Right atrium auricular region (tissue), 2 donors: ENCODE results near the gene PNPLA6. TPM values are rescaled to one million over a fixed set of nuclear protein-coding genes. Genes with fewer than 3 reads are reported as not detected.
A peak's percentile ranks its signal among the peaks of the same experiment; 100 is the strongest.

Experiments
- DNase-seq: peaks from one replicate; pipeline ENCODE4 v3.0.0-alpha.2; 2019; ENCODE audit warnings: low spot score
- H3K27ac ChIP-seq, 2 donors: fragments of 200-600 bp; sonication (generic); 1 replicate in 1 of 2; 2 replicates in 1 of 2; pipeline ENCODE4 v1.5.1; 2016 to 2019
- H3K27me3 ChIP-seq, 2 donors: fragments of 200-600 bp; sonication (generic); one replicate each; pipeline versions ENCODE4 v1.5.1 to v1.6.0; 2017 to 2019
- H3K36me3 ChIP-seq: fragments of 200-600 bp; sonication (generic); one replicate; pipeline ENCODE4 v1.5.1; 2016
- H3K4me1 ChIP-seq, 2 donors: fragments of 200-600 bp; sonication (generic); one replicate each; pipeline versions ENCODE4 v1.5.1 to v1.6.0; 2017 to 2019
- H3K4me3 ChIP-seq, 2 donors: fragments of 200-600 bp; sonication (generic); 1 replicate in 1 of 2; 2 replicates in 1 of 2; pipeline ENCODE4 v1.5.1; 2017 to 2019; ENCODE audit warnings: mild to moderate bottlenecking in 1 of 2, moderate library complexity in 1 of 2
- H3K9me3 ChIP-seq, 2 donors: fragments of 200-600 bp; sonication (generic); one replicate each; pipeline ENCODE4 v1.5.1; 2019
- total RNA-seq, 2 donors: library from RNA; depleted of rRNA; stranded (reverse); fragments of >200 nt; gene quantifications; one replicate each; pipeline ENCODE4 v1.1.0, GENCODE V29; 2016
- TF ChIP-seq, protein P1 (sequence below), 2 donors: fragments of 200-600 bp; sonication (generic); IDR thresholded peaks; one replicate each; pipeline ENCODE4 v1.5.1; 2019; ENCODE audit warnings: antibody characterized with exemption in 2 of 2

The PNPLA6 gene
- total RNA-seq, 2 donors from 2014 or later, result 45.3 to 70.6 TPM

DNA sequence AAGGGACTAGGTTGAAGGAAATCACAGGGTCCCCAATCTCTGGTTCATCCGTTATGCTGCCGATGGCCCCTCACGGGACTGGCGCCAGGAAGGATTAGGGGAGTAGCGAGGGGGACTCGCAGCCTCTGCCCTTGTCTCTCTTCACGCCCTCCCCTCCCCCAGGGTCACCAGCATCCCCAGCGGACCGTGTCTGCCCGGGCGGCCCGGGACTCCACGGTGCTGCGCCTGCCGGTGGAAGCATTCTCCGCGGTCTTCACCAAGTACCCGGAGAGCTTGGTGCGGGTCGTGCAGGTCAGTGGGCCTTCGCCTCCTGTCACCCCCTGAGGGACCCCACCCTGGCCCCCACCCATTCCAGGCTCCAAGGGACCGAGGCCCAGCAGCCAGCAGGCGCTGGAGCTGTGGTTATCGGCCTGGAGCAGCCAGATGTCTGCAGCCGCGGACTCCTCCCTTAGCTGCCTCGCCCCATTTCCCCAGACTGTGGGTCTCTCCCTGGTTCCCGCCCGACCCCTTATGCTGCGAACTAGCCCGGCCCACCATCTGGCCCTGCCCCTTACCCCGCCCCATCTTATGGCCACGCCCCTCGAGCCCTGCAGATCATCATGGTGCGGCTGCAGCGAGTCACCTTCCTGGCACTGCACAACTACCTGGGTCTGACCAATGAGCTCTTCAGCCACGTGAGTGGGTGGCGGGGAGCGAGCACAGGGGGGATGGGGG, 5.4 kb downstream of the PNPLA6 start:
- H3K27ac ChIP-seq, result no peak overlapping the region
- TF ChIP-seq, protein P1, sequence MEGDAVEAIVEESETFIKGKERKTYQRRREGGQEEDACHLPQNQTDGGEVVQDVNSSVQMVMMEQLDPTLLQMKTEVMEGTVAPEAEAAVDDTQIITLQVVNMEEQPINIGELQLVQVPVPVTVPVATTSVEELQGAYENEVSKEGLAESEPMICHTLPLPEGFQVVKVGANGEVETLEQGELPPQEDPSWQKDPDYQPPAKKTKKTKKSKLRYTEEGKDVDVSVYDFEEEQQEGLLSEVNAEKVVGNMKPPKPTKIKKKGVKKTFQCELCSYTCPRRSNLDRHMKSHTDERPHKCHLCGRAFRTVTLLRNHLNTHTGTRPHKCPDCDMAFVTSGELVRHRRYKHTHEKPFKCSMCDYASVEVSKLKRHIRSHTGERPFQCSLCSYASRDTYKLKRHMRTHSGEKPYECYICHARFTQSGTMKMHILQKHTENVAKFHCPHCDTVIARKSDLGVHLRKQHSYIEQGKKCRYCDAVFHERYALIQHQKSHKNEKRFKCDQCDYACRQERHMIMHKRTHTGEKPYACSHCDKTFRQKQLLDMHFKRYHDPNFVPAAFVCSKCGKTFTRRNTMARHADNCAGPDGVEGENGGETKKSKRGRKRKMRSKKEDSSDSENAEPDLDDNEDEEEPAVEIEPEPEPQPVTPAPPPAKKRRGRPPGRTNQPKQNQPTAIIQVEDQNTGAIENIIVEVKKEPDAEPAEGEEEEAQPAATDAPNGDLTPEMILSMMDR (IDR thresholded peaks at IDR 0.05), result no peak
- no peaks in the 10 kb centered on the region for H3K27me3 ChIP-seq
- H3K9me3 ChIP-seq, result no peaks in the 10 kb centered on the region
- peaks cover 68% of the 10 kb centered on the region for H3K36me3 ChIP-seq
- DNase-seq, result no peak
- H3K4me1 ChIP-seq, result peaks cover 0 to 7% of the 10 kb centered on the region in 2 donors
- no peak overlapping the region for H3K4me3 ChIP-seq

- peaks cover 68% of the 10 kb centered on the region for H3K36me3 ChIP-seq
- no peaks in the 10 kb centered on the region for H3K9me3 ChIP-seq
- DNase-seq, result no peak
- H3K27me3 ChIP-seq, result no peaks in the 10 kb centered on the region
- H3K4me3 ChIP-seq, result no peak overlapping the region
- no peak overlapping the region for H3K27ac ChIP-seq
- TF ChIP-seq, protein P1 (IDR thresholded peaks at IDR 0.05), result no peak
- peaks cover 0 to 2% of the 10 kb centered on the region in 2 donors for H3K4me1 ChIP-seq
Observed at GRCh38 chr19:7541475-7541824, 5.9 kb downstream of the PNPLA6 start.

DNA sequence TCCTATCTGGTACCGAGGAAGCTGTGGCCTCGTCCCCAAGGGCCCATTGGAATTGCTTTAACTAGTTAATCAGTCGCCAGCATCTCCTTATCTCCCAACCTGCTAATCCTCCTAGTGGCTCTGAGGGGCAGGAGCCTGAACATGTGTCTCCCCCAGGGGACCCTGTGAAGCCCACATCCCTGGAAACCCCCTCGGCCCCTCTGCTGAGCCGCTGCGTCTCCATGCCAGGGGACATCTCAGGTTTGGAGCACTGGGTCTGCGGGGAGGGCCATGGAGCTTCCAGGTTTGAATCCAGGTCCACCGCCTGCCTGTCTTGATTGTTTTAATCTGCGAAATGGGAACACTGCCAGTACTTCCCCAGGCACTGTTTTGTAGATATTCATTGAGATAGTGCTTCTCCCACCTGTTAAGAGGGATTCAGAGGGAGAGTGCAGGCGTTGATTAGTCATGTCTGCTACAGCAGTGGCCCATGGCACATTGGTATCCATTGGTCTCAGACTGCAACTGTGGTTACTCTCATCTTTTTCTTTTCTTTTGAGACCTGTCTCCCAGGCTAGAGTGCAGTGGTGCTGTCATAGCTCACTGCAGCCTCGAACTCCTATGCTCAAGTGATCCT, 6.4 kb downstream of the PNPLA6 start:
- TF ChIP-seq, protein P1 (IDR thresholded peaks at IDR 0.05), result no peak
- DNase-seq, result no peak
- no peaks in the 10 kb centered on the region for H3K27me3 ChIP-seq
- no peak overlapping the region for H3K27ac ChIP-seq
- H3K36me3 ChIP-seq, result peaks cover 68% of the 10 kb centered on the region
- no peaks in the 10 kb centered on the region for H3K4me1 ChIP-seq
- no peaks in the 10 kb centered on the region for H3K9me3 ChIP-seq
- H3K4me3 ChIP-seq, result no peak overlapping the region

DNA sequence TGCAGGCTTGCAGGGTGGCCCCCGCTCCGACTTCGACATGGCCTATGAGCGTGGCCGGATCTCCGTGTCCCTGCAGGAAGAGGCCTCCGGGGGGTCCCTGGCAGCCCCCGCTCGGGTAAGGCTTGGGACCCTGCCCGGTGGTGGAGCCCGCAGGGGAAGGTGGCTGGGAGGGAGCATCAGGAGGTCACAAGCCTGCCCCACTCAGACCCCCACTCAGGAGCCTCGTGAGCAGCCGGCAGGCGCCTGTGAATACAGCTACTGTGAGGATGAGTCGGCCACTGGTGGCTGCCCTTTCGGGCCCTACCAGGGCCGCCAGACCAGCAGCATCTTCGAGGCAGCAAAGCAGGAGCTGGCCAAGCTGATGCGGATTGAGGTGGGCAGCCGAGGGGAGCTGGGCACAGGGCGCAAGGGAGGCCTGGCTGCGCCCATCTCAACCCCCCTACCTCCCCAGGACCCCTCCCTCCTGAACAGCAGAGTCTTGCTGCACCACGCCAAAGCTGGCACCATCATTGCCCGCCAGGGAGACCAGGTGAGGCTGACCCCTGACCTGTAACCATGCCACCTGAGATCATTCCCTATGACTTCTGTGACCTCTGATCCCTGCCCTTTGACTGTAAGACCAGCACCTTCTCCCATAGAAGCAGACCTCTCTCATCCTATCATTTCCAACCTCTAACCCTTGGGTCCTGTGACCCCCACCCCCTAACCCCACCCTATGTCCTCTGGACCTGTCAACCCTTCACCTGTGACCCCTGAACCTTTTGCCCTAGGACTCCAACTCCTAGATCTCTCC, 7.2 kb downstream of the PNPLA6 start:
- Histone ChIP-seq H3K4me1 (no peaks in the 10 kb centered on the region), H3K27me3 (no peaks in the 10 kb centered on the region), H3K9me3 (no peaks in the 10 kb centered on the region), H3K4me3 (no peak overlapping the region), H3K27ac (peak overlapping the region in 1 of 2 donors; percentile 26), H3K36me3 (peaks cover 62% of the 10 kb centered on the region)
- no peak for DNase-seq
- TF ChIP-seq, protein P1 (IDR thresholded peaks at IDR 0.05), result no peak

DNA sequence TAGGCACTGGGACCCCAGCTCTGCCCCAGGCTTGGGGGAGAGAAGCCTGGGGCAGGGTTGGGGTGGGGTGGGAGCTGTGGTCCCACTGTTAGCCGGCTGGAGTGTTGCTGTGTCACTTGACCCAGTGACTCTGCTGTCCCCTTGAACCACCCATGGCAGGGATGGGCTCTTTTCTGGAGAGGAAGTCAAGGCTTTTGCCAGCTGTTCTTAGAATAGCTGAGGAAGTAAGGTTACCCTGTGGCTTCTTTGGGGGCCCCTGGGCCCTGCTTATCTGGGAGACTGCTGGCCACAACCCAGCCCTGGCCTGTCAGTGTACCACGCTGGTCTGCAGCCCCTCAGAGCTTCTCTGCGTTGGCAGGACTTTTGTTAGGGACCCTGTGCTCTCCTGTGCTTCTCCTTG, 9.1 kb downstream of the PNPLA6 start:
- Histone ChIP-seq H3K4me1 (no peaks in the 10 kb centered on the region), H3K27ac (peak overlapping the region; percentile 1 to 25), H3K36me3 (peaks cover 45% of the 10 kb centered on the region), H3K9me3 (no peaks in the 10 kb centered on the region), H3K4me3 (no peak overlapping the region), H3K27me3 (no peaks in the 10 kb centered on the region)
- TF ChIP-seq, protein P1 (IDR thresholded peaks at IDR 0.05), result no peak
- no peak for DNase-seq
